ENCODE measurements around the gene RGL1. TPM values are rescaled to one million over a fixed set of nuclear protein-coding genes. Genes with fewer than 3 reads are reported as not detected.

RGL1 gene
- total RNA-seq, 1 donor from 2014 or later, result 20.9 TPM

DNA sequence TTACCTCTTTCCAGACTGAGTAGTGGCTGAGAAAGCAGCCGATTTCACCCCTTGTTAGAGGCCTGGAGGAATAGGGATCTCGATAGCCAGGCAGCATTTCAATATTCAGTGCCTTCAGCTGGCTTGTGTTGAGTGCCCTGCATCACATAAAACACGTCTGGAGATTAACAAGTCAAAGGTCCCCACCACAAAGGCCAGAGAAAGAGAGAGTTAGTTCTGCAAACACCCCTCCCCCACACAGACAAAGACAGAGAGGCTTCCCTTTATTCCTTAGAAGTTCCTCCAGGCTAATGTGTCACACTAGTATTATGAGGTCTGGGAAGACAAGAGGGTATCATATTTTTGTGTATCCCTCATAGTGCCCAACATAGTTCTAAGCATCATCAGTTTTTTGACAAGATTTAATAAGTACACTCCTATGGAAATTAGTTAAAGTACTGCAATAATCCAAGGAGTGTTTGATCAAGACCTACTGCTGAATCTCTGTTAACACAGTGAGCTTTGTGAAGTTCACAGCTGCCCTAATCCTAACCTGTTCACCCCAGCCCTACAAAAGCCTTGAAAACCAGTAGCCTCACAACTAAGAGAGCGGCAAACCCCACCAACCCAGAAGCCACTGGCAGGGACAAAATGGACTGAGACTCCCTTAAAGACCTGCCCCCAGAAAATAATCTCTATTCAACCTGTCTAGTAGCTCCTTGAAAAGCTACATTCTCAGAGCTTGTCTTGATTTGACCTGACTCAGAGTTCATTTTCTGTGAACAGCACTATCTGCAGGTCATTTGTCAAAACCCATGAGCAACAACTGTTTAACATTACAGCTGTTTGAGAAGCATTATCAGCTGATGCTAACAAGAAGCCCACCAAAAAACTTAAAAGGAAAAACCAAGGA lies 140.8 kb downstream of the RGL1 start:
- no peak for DNase-seq (ENCODE audit: low spot score)
- no peak for TF ChIP-seq CTCF (IDR thresholded peaks at IDR 0.05)
- Mint-ChIP-seq H3K27me3 (ENCODE audit: low read depth) (no peaks in the 10 kb centered on the region), H3K9me3 (ENCODE audit: low read depth) (peaks cover 10% of the 10 kb centered on the region), H3K36me3 (ENCODE audit: low read depth) (peaks cover 4% of the 10 kb centered on the region), H3K4me1 (ENCODE audit: low read depth) (peaks cover 11% of the 10 kb centered on the region), H3K4me3 (ENCODE audit: unreplicated experiment) (no peak overlapping the region), H3K27ac (ENCODE audit: unreplicated experiment) (no peak overlapping the region)

GRCh38 chr1:183946320-183946613 lies 141.3 kb downstream of the RGL1 start:
- H3K27me3 Mint-ChIP-seq (ENCODE audit: low read depth), result no peaks in the 10 kb centered on the region
- H3K36me3 Mint-ChIP-seq (ENCODE audit: low read depth), result peaks cover 10% of the 10 kb centered on the region
- TF ChIP-seq CTCF (IDR thresholded peaks at IDR 0.05), result no peak
- peaks cover 11% of the 10 kb centered on the region for H3K4me1 Mint-ChIP-seq (ENCODE audit: low read depth)
- peaks cover 16% of the 10 kb centered on the region for H3K9me3 Mint-ChIP-seq (ENCODE audit: low read depth)
- H3K4me3 Mint-ChIP-seq (ENCODE audit: unreplicated experiment), result no peak overlapping the region
- no peak overlapping the region for H3K27ac Mint-ChIP-seq (ENCODE audit: unreplicated experiment)
- no peak for DNase-seq (ENCODE audit: low spot score)

- Mint-ChIP-seq H3K4me3 (ENCODE audit: unreplicated experiment) (no peak overlapping the region), H3K27me3 (ENCODE audit: low read depth) (no peaks in the 10 kb centered on the region), H3K4me1 (ENCODE audit: low read depth) (peaks cover 4% of the 10 kb centered on the region), H3K27ac (ENCODE audit: unreplicated experiment) (no peak overlapping the region), H3K9me3 (ENCODE audit: low read depth) (peaks cover 17% of the 10 kb centered on the region), H3K36me3 (ENCODE audit: low read depth) (peaks cover 10% of the 10 kb centered on the region)
- TF ChIP-seq CTCF (IDR thresholded peaks at IDR 0.05), result no peak
- no peak for DNase-seq (ENCODE audit: low spot score)
Measured at GRCh38 chr1:183947988-183948387, 143.1 kb downstream of the RGL1 start.

GRCh38 chr1:183952101-183952500 lies 147.2 kb downstream of the RGL1 start:
- H3K4me1 Mint-ChIP-seq (ENCODE audit: low read depth), result no peaks in the 10 kb centered on the region
- H3K27ac Mint-ChIP-seq (ENCODE audit: unreplicated experiment), result no peak overlapping the region
- no peak for DNase-seq (ENCODE audit: low spot score)
- peaks cover 17% of the 10 kb centered on the region for H3K9me3 Mint-ChIP-seq (ENCODE audit: low read depth)
- H3K36me3 Mint-ChIP-seq (ENCODE audit: low read depth), result peaks cover 10% of the 10 kb centered on the region
- H3K4me3 Mint-ChIP-seq (ENCODE audit: unreplicated experiment), result no peak overlapping the region
- no peaks in the 10 kb centered on the region for H3K27me3 Mint-ChIP-seq (ENCODE audit: low read depth)
- no peak for TF ChIP-seq CTCF (IDR thresholded peaks at IDR 0.05)

DNA sequence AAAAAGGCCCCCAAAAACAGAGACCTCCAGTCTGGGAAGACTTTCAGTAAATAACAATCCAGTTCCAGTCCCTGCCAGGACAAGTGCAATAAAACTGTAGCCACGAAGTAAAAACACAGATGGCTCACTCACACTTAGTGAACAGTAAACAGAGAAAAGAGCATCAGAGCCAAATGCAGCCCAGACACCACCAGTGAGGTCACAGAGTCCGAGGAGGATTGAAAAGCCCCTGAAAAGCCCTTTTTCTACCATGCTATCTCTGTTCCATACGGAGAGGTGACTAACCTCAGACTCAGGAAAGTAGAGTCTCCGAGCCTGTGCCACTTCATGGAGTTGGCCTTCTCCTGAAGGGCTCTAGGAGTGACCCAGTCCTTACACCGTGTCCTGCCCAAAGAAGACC lies 148.1 kb downstream of the RGL1 start:
- peaks cover 17% of the 10 kb centered on the region for H3K9me3 Mint-ChIP-seq (ENCODE audit: low read depth)
- H3K4me1 Mint-ChIP-seq (ENCODE audit: low read depth), result no peaks in the 10 kb centered on the region
- H3K27me3 Mint-ChIP-seq (ENCODE audit: low read depth), result no peaks in the 10 kb centered on the region
- no peak overlapping the region for H3K27ac Mint-ChIP-seq (ENCODE audit: unreplicated experiment)
- DNase-seq (ENCODE audit: low spot score), result no peak
- no peak overlapping the region for H3K4me3 Mint-ChIP-seq (ENCODE audit: unreplicated experiment)
- H3K36me3 Mint-ChIP-seq (ENCODE audit: low read depth), result peaks cover 10% of the 10 kb centered on the region
- no peak for TF ChIP-seq CTCF (IDR thresholded peaks at IDR 0.05)

Measured in chondrocyte (in vitro differentiated cells).